HepG2 (cell line): ENCODE results near the gene NRSN2. TPM values are rescaled to one million over a fixed set of nuclear protein-coding genes. Genes with fewer than 3 reads are reported as not detected.

Experiments
- BCL6 ChIP-seq: IDR thresholded peaks from 2 replicates; pipeline ENCODE4 v1.6.1; 2016; ENCODE audit warnings: missing genetic modification reagents, missing compliant biosample characterization
- HMG20B ChIP-seq: conservative IDR thresholded peaks from 2 replicates; pipeline ENCODE4 v1.6.1; 2016; ENCODE audit warnings: missing genetic modification reagents, missing compliant biosample characterization
- MEIS2 ChIP-seq: sonication (generic); formaldehyde crosslinking; IDR thresholded peaks from 2 replicates; pipeline ENCODE4 v1.9.0; 2021; ENCODE audit warnings: mild to moderate bottlenecking, missing genetic modification reagents
- MYC ChIP-seq: sonication (generic); formaldehyde crosslinking; IDR thresholded peaks from 2 replicates; pipeline ENCODE4 v1.9.0; 2021; ENCODE audit warnings: missing genetic modification reagents, borderline replicate concordance
- PAWR ChIP-seq: sonication (generic); formaldehyde crosslinking; IDR thresholded peaks from 2 replicates; pipeline ENCODE4 v1.4.0; 2020; ENCODE audit warnings: missing genetic modification reagents, mild to moderate bottlenecking, borderline replicate concordance
- POLR2A ChIP-seq, 2 experiments: IDR thresholded peaks; 2 replicates each; pipeline ENCODE4 v1.6.1; 2011; ENCODE audit warnings: low read depth in 2 of 2, low read length in 2 of 2, mild to moderate bottlenecking in 1 of 2, moderate library complexity in 1 of 2; ENCODE audit not compliant: insufficient read depth in 1 of 2
- PRMT3 ChIP-seq: sonication (generic); formaldehyde crosslinking; IDR thresholded peaks from 2 replicates; pipeline ENCODE4 v1.8.1; 2022; ENCODE audit warnings: low read depth, mild to moderate bottlenecking, moderate library complexity, missing genetic modification reagents, borderline replicate concordance
- SMAD3 ChIP-seq: sonication (generic); formaldehyde crosslinking; IDR thresholded peaks from 2 replicates; pipeline ENCODE4 v1.4.0; 2020; ENCODE audit warnings: missing genetic modification reagents
- SP4 ChIP-seq: sonication (generic); formaldehyde crosslinking; IDR thresholded peaks from 2 replicates; pipeline ENCODE4 v1.8.1; 2023; ENCODE audit warnings: mild to moderate bottlenecking, missing genetic modification reagents
- TGIF2 ChIP-seq: IDR thresholded peaks from 2 replicates; pipeline ENCODE4 v1.6.1; 2016; ENCODE audit warnings: control low read depth, missing compliant biosample characterization
- ZBTB8A ChIP-seq: sonication (generic); formaldehyde crosslinking; IDR thresholded peaks from 2 replicates; pipeline ENCODE4 v1.4.0; 2020; ENCODE audit warnings: mild to moderate bottlenecking, low read depth, missing genetic modification reagents, borderline replicate concordance
- ZNF12 ChIP-seq: sonication (generic); formaldehyde crosslinking; IDR thresholded peaks from 2 replicates; pipeline ENCODE4 v1.5.0; 2020; ENCODE audit warnings: missing genetic modification reagents
- ZNF256 ChIP-seq: sonication (generic); formaldehyde crosslinking; conservative IDR thresholded peaks from 2 replicates; pipeline ENCODE4 v1.4.0; 2020; ENCODE audit warnings: missing genetic modification reagents
- ZNF652 ChIP-seq: IDR thresholded peaks from 2 replicates; pipeline ENCODE4 v1.6.1; 2016; ENCODE audit warnings: low read depth, borderline replicate concordance
- ZNF761 ChIP-seq: sonication (generic); formaldehyde crosslinking; conservative IDR thresholded peaks from 2 replicates; pipeline ENCODE4 v1.4.0; 2020; ENCODE audit warnings: mild to moderate bottlenecking, missing genetic modification reagents
- ZSCAN22 ChIP-seq: sonication (generic); formaldehyde crosslinking; IDR thresholded peaks from 2 replicates; pipeline ENCODE4 v1.4.0; 2020; ENCODE audit warnings: mild to moderate bottlenecking, missing genetic modification reagents
- polyA plus RNA-seq, 8 experiments: library from polyadenylated mRNA; depleted of rRNA in 3 of 8; stranded (reverse) in 7 of 8; unstranded in 1 of 8; fragments of >200 nt; fragmentation: Illumina TruSeq in 4 of 8; extraction: Trizol in 4 of 8; gene quantifications; 2 replicates each; pipeline versions ENCODE4 v1.2.1 to v1.2.3, GENCODE V29; 2011 to 2016; ENCODE audit warnings: low read depth in 4 of 8, missing spikeins in 1 of 8, mixed read lengths in 1 of 8; ENCODE audit not compliant: insufficient read depth in 1 of 8
- total RNA-seq, 5 experiments: library from RNA; depleted of rRNA; stranded (reverse); fragments of >200 nt; fragmentation: Illumina TruSeq; extraction: Trizol; gene quantifications; 2 replicates each; pipeline ENCODE4 v1.2.3, GENCODE V29; 2016; ENCODE audit warnings: low read depth in 1 of 5
- TF ChIP-seq, protein P1 (sequence below): sonication (generic); formaldehyde crosslinking; IDR thresholded peaks from 2 replicates; pipeline ENCODE4 v1.5.1; 2020; ENCODE audit warnings: missing genetic modification reagents, mild to moderate bottlenecking, borderline replicate concordance
- TF ChIP-seq, protein P2 (sequence below): sonication (generic); formaldehyde crosslinking; IDR thresholded peaks from 2 replicates; pipeline ENCODE4 v1.8.1; 2023; ENCODE audit warnings: mild to moderate bottlenecking, missing genetic modification reagents

NRSN2 gene
- total and polyA plus RNA-seq, 2 of the 13 experiments (the other 11 are each of a cell fraction or from before 2014, with no cell fraction given), result 32.3 to 49.4 TPM

DNA sequence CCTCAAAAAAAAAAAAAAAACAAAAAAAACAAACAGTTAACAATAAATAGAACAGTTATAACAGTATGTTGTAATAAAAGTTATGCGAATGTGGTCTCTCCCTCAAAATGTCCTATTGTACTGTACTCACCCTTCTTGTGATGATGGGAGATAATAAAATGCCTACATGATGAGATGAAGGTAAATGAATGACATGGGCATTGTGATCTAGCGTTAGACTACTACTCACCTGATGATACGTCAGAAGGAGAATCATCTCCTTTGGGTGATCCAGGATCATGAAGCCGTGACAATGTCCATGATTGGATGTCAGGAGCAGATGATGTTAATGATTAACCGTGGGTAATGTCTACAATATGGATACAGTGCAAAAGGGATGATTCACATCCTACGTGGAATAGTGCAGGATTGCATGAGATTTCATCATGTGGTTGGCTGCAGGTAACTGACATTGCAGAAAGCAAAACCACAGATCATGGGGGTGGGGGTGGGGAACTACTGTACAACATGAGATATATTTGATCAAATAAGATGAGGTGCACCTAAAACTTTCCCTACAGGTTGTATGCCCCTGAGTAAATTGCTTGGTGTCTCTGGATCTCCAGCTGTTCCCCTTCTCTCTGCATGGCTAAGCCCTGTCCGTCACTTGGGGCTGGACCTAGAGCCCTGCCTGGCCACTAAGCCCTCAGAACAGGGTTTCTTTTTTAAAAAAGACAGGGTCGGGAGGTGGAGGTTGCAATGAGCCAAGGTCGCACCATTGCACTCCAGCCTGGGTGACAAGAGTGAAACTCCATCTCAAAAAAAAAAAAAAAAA lies 55.0 kb downstream of the NRSN2 start (continued):
- TF ChIP-seq, protein P1, sequence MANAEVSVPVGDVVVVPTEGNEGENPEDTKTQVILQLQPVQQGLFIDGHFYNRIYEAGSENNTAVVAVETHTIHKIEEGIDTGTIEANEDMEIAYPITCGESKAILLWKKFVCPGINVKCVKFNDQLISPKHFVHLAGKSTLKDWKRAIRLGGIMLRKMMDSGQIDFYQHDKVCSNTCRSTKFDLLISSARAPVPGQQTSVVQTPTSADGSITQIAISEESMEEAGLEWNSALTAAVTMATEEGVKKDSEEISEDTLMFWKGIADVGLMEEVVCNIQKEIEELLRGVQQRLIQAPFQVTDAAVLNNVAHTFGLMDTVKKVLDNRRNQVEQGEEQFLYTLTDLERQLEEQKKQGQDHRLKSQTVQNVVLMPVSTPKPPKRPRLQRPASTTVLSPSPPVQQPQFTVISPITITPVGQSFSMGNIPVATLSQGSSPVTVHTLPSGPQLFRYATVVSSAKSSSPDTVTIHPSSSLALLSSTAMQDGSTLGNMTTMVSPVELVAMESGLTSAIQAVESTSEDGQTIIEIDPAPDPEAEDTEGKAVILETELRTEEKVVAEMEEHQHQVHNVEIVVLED (CRISPR knock-in tag), result peak; percentile 55; the same call in 1 of the 2 replicates
- TF ChIP-seq ZNF652 (CRISPR knock-in tag) (0 out of 2 replicates have a peak, but pooled peaks have one; percentile 29), ZSCAN22 (CRISPR knock-in tag) (0 out of 2 replicates have a peak, but pooled peaks have one; percentile 3), ZBTB8A (CRISPR knock-in tag) (no peak), ZNF761 (no peak; the same call in 1 of the 2 replicates), SMAD3 (CRISPR knock-in tag) (peak; percentile 92; the same call in 1 of the 2 replicates), HMG20B (CRISPR knock-in tag) (peak; percentile 55), TGIF2 (peak; percentile 91), MEIS2 (CRISPR knock-in tag) (peak; percentile 61), SP4 (CRISPR knock-in tag) (no peak), ZNF256 (no peak), ZNF12 (CRISPR knock-in tag) (peak; percentile 81; the same call in 1 of the 2 replicates), PRMT3 (CRISPR knock-in tag) (no peak), BCL6 (CRISPR knock-in tag) (peak; percentile 57; the same call in 1 of the 2 replicates), PAWR (CRISPR knock-in tag) (peak; percentile 31; the same call in 1 of the 2 replicates), MYC (peak; percentile 39; the same call in 1 of the 2 replicates), POLR2A (IDR thresholded peaks at IDR 0.05; ENCODE audit: insufficient read depth in 1 of 2, low read depth in 2 of 2, low read length in 2 of 2) (peak; percentile 78 to 85)
- TF ChIP-seq, protein P2, sequence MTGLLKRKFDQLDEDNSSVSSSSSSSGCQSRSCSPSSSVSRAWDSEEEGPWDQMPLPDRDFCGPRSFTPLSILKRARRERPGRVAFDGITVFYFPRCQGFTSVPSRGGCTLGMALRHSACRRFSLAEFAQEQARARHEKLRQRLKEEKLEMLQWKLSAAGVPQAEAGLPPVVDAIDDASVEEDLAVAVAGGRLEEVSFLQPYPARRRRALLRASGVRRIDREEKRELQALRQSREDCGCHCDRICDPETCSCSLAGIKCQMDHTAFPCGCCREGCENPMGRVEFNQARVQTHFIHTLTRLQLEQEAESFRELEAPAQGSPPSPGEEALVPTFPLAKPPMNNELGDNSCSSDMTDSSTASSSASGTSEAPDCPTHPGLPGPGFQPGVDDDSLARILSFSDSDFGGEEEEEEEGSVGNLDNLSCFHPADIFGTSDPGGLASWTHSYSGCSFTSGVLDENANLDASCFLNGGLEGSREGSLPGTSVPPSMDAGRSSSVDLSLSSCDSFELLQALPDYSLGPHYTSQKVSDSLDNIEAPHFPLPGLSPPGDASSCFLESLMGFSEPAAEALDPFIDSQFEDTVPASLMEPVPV (CRISPR knock-in tag), result peak; percentile 74
